ENCODE results near the gene SRSF4. TPM values are rescaled to one million over a fixed set of nuclear protein-coding genes. Genes with fewer than 3 reads are reported as not detected.
A peak's percentile ranks its signal among the peaks of the same experiment; 100 is the strongest.

Gene SRSF4
- total RNA-seq, 3 donors from 2014 or later (not counting 1 experiment from before 2014, with no cell fraction given), result 90.2 to 114 (median 101) TPM

DNA sequence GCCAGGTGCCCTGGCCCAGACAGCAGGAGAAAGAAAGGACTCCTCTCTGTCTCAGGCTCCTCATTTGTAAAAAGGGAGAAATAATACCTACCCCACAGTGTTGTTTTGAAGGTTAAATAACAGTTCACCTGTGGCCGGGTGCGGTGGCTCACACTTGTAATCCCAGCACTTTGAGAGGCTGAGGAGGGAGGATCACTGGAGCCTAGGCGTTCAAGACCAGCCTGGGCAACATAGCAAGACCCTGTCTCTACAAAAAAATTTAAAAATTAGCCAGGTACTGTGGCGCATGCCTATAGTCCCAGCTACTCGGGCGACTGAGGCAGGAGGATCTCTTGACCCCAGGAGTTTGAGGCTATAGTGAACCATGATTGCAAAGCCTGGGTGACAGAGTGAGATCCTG is 55.5 kb downstream of the SRSF4 start:
- Histone ChIP-seq H3K27me3 (ENCODE audit: control insufficient read depth, insufficient read depth, low read length) (peaks cover 23% of the 10 kb centered on the region), H3K36me3 (ENCODE audit: control insufficient read depth, insufficient read depth, low read length) (no peaks in the 10 kb centered on the region), H3K9me3 (ENCODE audit: control insufficient read depth, insufficient read depth, low read length) (no peaks in the 10 kb centered on the region), H3K4me3 (ENCODE audit: low read length) (no peak overlapping the region), H3K4me1 (ENCODE audit: control insufficient read depth, insufficient read depth, low read length) (peaks cover 34% of the 10 kb centered on the region), H3K27ac (ENCODE audit: low read length) (no peak overlapping the region)
- H3K4me3 Mint-ChIP-seq, result peak overlapping the region; percentile 88
- peak overlapping the region; percentile 50 to 76 for H3K27ac Mint-ChIP-seq
- DNase-seq (no peak), ATAC-seq (no peak)
- H3K27me3 Mint-ChIP-seq (ENCODE audit: low read depth in 2 of 2), result peaks cover 8 to 12% of the 10 kb centered on the region in 2 donors
- intact Hi-C loops (cut with micrococcal nuclease), result no loop called here
- over 99% methylated on average over 6 of the region's 6 CpGs for WGBS (ENCODE audit: insufficient coverage)
- no peaks in the 10 kb centered on the region for H3K36me3 Mint-ChIP-seq
- H3K4me1 Mint-ChIP-seq, result peaks cover 8 to 18% of the 10 kb centered on the region in 2 donors
- no peaks in the 10 kb centered on the region for H3K9me3 Mint-ChIP-seq
- no peak for TF ChIP-seq CTCF (IDR thresholded peaks at IDR 0.05)

DNA sequence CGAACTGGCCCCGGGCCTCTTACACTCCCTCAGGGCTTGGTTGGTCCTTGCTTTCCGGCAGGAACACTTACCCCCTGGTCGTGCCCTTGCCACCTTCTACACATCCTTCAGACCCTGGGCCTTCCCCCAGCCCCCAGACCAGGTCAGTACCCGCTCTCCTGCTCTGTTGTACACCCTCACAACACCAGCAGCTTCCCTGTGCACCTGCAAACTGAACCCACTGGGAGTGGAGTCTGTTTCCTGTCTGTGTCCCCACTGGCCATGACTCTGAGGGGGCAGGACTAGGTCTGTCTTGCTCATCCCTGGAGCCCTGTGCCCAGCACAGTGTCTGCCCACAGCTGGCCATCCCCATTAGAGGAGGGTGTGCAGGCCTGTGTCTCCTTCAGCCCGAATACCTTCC is 55.9 kb downstream of the SRSF4 start:
- H3K36me3 ChIP-seq (ENCODE audit: control insufficient read depth, insufficient read depth, low read length), result no peaks in the 10 kb centered on the region
- peaks cover 8 to 12% of the 10 kb centered on the region in 2 donors for H3K27me3 Mint-ChIP-seq (ENCODE audit: low read depth in 2 of 2)
- H3K27me3 ChIP-seq (ENCODE audit: control insufficient read depth, insufficient read depth, low read length), result peaks cover 23% of the 10 kb centered on the region
- no peaks in the 10 kb centered on the region for H3K9me3 Mint-ChIP-seq
- H3K4me1 ChIP-seq (ENCODE audit: control insufficient read depth, insufficient read depth, low read length), result peaks cover 37% of the 10 kb centered on the region
- no peak for DNase-seq
- H3K36me3 Mint-ChIP-seq, result no peaks in the 10 kb centered on the region
- TF ChIP-seq CTCF (IDR thresholded peaks at IDR 0.05), result no peak
- H3K4me3 ChIP-seq (ENCODE audit: low read length), result no peak overlapping the region
- H3K27ac Mint-ChIP-seq, result peak overlapping the region; percentile 50 to 76
- intact Hi-C loops (cut with micrococcal nuclease), result no loop called here
- ATAC-seq, result no peak
- H3K9me3 ChIP-seq (ENCODE audit: control insufficient read depth, insufficient read depth, low read length), result no peaks in the 10 kb centered on the region
- WGBS (ENCODE audit: insufficient coverage), result 91% methylated on average over 6 of the region's 6 CpGs
- peak overlapping the region; percentile 88 for H3K4me3 Mint-ChIP-seq
- H3K4me1 Mint-ChIP-seq, result peaks cover 8 to 18% of the 10 kb centered on the region in 2 donors
- H3K27ac ChIP-seq (ENCODE audit: low read length), result no peak overlapping the region

GRCh38 chr1:29125237-29125641 is 56.5 kb downstream of the SRSF4 start:
- intact Hi-C loops (cut with micrococcal nuclease), result no loop called here
- Histone ChIP-seq H3K9me3 (ENCODE audit: control insufficient read depth, insufficient read depth, low read length) (no peaks in the 10 kb centered on the region), H3K36me3 (ENCODE audit: control insufficient read depth, insufficient read depth, low read length) (no peaks in the 10 kb centered on the region), H3K27ac (ENCODE audit: low read length) (no peak overlapping the region), H3K27me3 (ENCODE audit: control insufficient read depth, insufficient read depth, low read length) (peaks cover 23% of the 10 kb centered on the region), H3K4me1 (ENCODE audit: control insufficient read depth, insufficient read depth, low read length) (peaks cover 38% of the 10 kb centered on the region), H3K4me3 (ENCODE audit: low read length) (no peak overlapping the region)
- DNase-seq (no peak), ATAC-seq (no peak)
- H3K4me1 Mint-ChIP-seq, result peaks cover 8 to 18% of the 10 kb centered on the region in 2 donors
- peak overlapping the region; percentile 88 for H3K4me3 Mint-ChIP-seq
- H3K36me3 Mint-ChIP-seq, result no peaks in the 10 kb centered on the region
- H3K9me3 Mint-ChIP-seq, result no peaks in the 10 kb centered on the region
- no peak for TF ChIP-seq CTCF (IDR thresholded peaks at IDR 0.05)
- H3K27me3 Mint-ChIP-seq (ENCODE audit: low read depth in 2 of 2), result peaks cover 8 to 13% of the 10 kb centered on the region in 2 donors
- WGBS (ENCODE audit: insufficient coverage), result 84% methylated on average over 14 of the region's 14 CpGs
- peak overlapping the region; percentile 50 to 76 for H3K27ac Mint-ChIP-seq

Measured in natural killer cell (primary cell).